DMS79 (cell line): ENCODE measurements around the gene MEIS1.
A peak's percentile ranks its signal among the peaks of the same experiment; 100 is the strongest.
"Not testable (repeated sequence)": the region's sequence is repeated elsewhere in the genome, so short reads cannot be mapped to it uniquely, and the experiment has no call there.

Source experiments
- DNase-seq: peaks from one replicate; lab custom pipeline; 2025; lab: John Stamatoyannopoulos, UW

MEIS1 gene

DNA sequence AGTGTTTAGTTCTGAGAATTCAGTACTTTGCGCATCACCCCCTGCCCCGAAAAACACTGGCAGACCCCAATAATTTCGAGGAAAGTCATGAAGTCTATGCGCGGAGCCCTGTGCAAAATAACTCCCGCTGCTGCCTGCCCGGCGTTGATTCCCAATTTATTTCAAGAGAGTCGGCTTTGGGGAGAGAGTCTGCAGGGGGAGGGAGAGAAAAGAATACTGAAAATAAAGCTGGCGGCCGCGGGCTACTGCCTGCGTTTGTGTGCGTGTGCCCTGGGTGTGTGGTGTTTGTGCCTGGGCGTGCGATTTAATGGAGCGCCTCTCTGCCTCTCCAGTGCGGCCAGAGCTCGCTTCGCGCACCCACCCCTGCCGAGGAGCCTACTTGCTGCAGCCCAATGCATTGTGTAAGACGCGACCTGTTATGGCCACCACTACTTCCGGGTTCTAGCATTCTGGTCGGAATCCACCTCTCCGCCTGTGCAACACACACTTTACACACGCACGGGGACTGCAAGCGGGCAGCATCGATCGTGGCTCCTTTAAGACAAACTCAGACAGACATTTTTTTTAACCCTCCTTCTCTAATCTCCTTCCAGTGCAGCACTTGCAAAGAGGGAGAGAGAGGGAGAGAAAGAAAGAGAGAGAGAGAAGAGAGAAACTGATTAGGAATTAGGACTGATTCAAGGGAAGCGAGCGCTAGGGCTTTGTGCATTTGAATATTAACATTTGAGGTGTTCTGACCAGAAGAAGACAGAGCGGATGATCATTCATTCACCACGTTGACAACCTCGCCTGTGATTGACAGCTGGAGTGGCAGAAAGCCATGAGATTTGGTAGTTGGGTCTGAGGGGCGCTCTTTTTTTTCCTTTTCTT is at the start of gene MEIS1:
MEIS1 (plus strand) TSS at position 447 of the 870 bp plus-strand sequence. CDS start 732 bp downstream, outside the sequence.
- peak; percentile 87 for DNase-seq

DNA sequence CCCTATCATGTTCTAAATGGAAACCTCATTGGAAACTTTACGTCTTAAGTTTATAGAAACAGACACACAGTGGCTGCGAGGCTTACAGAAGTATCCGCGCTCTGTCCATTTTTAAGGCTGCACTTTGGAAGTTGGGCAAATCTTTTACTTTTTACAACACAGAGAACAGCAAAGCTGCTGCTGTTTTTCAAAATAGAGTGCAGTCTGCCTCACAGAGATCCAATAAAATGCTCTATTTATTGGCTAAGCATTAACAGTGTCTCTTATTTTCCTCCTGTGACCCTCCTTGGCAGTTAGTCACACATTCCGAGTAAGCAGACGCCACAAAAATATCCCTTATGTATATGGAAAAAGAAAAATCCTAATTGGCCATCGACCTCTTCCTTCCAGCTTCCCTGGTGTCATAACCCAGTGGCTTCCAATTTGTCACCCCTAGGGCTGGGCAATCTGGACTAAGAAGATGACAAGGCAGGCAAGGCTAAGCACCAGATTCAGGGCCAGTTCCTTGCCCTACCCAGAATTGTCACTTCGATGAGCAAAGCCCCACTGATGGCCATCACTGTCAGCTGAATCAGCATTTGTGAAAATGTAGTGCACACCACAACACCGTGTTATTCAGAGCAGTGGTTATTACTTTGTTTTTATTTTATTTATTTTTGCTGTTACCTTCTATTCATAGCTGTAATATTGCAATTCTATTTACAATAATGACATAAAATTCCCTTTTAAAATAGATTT is 47.7 kb upstream of the MEIS1 start:
- DNase-seq, result no peak

DNA sequence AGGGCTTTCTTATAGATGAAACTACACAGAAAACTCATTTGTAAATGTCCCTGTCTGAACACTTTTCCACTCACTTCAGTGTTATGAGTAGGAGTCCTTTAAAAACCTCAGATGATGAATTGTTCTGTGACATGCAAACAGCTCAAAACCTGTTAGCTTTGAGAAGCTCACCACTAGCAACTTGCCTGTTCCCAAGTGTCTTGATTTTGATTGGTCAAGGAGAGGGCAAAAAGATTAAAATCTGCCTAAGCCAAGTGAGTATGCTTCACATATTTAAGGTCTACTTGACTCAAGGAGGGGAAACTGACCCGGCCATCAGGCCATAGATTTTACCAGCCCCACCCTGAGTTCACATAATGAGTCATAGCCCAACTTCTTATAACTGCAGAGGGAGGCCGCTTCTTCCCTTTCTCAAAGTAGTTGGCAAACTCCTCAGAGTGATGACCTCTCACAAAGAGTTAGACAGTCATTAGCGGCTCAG is 45.2 kb upstream of the MEIS1 start:
- peak; percentile 13 for DNase-seq

DNA sequence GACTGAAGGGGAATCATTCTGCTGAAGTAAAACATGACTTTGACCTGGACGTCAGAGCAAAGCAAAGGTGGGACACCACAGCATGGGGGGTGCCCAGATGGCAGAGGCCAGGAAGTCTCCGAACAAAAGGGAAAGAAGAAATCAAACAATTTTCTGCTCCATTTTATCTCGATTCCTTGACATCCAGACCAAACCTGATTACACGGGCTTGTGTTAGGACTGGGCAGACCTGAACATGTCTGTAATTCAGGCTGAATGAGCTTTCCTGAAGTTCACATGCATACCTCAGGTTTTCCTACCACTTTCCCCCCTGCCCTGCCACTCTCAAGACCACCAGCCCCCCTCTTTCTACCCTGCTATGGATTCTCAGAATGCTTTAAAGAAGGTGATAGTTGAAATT is 44.8 kb upstream of the MEIS1 start:
- no peak for DNase-seq

DNA sequence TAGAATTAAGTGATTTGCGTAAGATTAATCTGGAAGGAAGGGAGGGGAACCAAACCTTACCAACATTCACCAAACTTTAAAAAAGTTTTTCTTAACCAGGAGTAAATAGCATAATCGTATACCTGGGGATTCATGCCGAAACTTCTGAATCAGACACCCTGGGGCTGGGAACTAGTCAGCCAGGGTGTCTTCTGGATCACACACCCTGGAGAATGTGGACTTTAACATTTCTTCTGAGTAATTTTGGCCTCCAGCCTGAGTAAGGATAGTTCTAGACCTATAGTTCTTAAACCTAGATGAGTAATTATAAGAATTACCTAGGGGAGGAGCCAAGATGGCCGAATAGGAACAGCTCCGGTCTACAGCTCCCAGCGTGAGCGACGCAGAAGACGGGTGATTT is 44.1 kb upstream of the MEIS1 start:
- DNase-seq, result no peak

DNA sequence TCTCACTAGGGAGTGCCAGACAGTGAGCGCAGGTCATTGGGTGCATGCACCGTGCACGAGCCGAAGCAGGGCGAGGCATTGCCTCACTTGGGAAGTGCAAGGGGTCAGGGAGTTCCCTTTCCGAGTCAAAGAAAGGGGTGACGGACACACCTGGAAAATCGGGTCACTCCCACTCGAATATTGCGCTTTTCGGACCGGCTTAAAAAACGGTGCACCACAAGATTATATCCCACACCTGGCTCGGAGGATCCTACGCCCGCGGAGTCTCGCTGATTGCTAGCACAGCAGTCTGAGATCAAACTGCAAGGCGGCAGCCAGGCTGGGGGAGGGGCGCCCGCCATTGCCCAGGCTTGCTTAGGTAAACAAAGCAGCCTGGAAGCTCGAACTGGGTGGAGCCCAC is 43.7 kb upstream of the MEIS1 start:
- not testable (repeated sequence) for DNase-seq

DNA sequence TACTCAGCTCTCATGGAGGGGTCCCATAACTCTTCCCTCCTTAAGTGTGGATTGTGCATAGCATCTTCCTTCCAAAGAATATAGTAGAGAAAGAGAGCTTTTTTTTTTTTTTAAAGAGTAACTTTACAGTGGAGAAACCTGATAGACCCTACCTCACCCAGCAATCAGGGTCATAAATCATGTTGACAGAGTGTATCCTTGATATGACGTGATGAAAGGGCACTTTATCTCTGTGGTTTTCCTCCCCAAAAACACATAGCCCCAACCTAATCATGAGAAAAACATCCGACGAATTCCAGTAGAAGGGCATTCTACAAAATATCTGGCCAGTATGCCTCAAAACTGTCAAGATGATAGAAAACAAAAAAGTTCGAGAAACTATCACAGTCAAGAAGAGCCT is 29.5 kb upstream of the MEIS1 start:
- no peak for DNase-seq

DNA sequence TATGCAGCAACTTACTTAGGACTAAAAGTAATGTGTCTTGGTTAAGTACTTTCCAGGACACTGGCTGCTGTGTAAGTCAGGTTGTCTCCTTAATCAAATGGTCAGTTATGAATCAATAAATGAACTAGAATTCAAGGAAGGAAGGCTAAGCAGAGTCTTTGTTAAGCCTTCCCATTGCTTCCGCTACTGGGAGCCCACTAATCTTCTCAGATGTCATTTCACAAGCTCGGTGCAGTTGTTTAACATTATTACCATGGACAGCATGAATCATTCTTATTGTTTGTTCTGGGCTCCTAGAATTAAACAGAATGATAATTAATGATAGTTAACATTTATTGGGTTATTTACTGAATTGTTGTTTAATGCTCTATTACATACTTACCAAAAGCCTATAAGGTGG is 26.0 kb upstream of the MEIS1 start:
- DNase-seq, result no peak

DNA sequence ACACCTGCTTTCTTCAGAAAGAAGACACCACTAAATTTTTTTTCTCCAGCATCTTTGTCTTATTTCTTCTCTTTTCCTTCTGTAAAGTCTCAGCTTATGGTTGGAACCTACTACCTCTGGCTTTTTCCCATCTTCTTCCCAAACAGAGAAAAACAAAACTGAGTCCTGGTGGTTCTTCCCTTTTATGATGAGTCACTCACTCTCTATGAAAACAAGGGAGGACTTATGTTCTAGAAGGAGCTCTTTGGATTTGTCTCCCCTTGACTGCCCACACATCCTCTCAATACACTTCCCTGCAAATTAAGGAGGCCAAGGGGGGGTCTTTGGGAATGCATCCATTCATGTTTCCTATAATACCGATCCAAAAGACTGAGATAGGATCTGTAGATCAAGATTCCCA is 22.1 kb upstream of the MEIS1 start:
- DNase-seq, result no peak

DNA sequence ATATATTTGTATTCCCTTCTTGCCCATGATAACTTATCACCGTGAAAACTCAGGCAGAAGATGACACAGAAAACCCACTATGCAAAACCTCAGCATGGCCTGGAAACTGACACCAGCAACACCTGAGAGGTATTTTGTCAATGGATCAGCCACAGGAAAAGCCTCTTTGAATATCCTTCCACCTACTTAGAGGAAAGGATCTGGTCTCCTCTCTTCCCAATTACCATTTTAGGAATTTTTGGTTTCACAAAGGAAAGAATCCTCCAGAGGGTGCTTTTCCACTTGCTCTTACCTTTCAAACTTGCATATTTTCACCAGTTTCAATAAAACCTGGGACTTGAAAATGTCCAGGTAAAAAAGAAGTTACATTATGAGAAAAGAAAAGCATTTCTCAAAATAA is 20.0 kb upstream of the MEIS1 start:
- DNase-seq, result no peak

DNA sequence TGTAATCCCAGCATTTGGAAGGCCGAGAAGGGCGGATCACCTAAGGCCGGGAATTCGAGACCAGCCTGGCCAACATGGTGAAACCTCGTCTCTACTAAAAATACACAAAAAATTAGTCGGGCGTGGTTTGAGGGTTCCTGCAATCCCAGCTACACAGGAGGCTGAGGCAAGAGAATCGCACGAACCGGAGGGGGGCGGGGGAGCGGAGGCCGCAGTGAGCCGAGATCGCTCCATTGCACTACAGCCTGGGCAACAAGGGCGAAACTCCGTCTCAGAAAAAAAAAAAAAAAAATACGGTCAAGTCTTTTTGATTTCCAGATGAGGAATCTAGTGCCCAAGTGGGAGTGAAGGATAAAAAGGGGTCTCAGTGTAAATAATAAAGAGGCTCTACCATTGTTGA is 16.5 kb upstream of the MEIS1 start:
- no peak for DNase-seq

DNA sequence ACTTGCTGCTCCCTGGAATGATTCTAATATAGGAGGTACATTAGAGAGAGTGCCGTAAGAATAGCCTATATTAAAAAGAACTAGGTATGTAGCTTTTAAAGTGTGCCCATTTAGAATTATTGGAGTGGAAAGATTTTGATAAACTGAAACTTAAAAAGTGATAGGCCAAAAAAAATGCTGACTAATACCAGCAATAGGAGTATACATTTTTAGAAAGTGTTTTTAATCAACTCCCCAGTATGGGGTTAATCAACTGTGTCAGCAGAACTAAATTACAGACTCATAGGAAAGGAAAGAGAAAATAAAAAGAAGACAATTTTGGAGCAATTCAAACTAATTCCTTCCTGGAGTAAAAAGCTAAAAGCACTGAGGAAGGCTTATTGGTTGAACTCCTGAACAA is 13.3 kb upstream of the MEIS1 start:
- DNase-seq, result no peak

DNA sequence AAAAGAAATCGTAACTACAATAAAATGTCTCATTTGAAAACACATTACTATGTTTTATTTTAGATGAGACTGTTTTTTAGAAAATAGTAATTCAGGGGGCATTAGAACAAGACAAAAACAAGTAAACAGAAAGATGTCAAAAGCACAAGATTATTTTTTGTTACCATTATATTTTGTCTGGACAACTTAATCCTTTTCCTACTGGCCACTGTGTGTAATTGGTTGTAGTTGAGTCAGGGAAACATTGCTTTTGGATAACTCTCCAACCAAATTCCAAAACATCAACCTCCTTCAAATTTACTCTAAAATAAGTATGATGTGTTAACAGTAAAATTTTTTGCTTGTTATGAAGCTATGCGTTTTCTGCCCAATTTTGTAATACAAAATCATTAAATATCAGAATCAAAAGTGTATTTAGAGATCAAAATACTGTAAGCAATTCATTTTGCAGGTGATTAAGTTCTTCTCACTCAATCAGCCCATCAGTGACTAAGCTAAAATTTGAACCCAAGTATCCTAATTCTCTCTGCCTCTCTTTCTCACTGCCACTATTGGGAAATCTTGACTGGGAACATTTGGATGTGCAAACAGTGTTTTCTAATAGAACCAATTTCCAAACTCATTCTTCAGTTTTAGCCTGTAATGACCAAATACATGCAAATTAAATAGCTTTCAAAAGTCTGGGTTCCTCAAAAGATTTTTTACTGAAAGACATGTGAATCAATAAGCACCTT is 11.4 kb upstream of the MEIS1 start:
- DNase-seq, result no peak

DNA sequence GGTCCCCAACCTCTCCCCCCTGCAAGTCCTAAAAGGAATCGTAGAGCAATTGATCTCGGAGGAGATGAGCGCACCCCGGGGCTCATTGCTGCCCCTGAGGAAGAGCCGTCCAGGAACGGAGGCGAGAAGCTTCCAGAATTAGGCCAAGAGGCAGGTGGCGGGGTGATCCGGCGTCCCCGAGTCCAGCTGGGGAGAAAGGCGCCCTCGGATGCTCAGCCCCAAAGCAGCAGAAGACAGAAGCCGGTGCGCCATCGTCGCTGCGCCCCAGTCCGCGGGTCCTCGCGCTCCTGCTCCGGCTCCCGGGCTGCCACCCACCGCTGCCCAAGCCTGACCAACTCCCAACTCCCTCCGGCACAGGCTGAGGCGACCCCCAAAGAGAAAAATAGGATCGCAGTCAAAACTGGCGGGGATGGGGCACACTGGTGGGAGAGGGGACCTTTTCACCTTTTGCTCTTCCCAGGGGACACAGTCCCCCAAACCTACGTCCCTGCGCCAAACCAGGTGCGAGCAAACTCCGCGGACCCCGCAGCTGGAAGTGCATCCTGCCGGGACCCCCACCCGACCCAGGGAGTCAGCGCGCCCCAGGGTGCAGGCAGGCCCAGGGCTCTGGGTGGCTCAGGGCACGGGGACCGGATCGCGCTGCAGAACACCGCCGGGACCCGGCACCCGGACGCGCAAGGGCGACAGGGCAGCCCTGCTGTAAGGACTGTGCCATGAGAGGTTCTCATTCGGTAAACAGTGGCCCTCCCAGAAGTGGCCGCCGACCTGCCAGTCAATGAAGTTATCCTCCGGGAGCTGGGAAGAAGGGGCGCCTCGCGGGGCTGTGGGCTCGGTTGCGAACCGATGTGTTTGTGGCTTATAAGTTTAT is 8.4 kb upstream of the MEIS1 start:
- DNase-seq, result no peak

DNA sequence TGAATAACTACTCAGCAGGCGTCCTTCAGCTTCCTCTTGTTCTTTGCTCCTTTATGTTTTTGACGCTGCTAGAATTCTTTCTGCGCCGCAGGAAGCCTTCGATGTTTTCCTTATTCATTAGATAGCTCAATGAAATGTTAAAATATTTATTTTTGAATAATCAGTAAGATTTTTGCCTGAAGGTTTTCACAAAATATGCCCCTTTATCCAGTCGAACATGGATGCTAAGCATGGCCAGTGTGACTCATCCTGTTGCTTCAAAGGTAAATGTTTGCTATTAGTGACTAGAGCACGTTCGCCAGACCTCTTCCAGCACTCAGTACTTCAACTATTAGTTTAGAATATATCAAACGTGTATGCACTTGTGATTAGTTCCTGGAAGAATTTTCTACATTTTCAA is 7.6 kb upstream of the MEIS1 start:
- no peak for DNase-seq

DNA sequence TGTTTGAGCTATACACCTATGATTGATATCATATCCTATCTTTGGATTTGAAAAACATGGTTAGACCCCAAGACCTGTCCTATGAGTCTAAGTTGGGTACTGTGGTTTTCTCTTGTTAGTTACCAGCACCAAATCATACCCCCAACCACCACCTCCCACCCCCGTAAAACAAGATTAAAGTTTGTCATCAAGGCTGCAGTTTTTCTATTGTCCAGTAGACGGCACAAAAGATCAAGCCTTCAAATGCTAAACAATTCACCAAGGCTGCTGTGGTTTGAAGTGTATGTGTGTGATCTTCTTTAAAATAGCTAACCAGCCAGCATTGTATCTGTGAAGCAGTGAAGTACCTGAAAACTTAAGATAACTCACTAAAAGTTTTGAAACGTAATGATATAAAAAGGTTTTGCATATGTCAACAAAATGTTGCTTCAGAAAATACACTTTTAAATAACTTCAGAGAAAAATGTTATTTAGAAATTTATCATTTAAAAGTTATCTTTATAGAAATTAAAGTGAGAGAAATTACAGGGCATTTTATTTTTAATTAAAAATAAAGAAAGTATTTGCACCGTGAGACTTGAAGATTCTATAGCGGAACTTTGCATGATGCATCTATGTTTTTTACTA is 5.8 kb upstream of the MEIS1 start:
- peak; percentile 38 for DNase-seq

DNA sequence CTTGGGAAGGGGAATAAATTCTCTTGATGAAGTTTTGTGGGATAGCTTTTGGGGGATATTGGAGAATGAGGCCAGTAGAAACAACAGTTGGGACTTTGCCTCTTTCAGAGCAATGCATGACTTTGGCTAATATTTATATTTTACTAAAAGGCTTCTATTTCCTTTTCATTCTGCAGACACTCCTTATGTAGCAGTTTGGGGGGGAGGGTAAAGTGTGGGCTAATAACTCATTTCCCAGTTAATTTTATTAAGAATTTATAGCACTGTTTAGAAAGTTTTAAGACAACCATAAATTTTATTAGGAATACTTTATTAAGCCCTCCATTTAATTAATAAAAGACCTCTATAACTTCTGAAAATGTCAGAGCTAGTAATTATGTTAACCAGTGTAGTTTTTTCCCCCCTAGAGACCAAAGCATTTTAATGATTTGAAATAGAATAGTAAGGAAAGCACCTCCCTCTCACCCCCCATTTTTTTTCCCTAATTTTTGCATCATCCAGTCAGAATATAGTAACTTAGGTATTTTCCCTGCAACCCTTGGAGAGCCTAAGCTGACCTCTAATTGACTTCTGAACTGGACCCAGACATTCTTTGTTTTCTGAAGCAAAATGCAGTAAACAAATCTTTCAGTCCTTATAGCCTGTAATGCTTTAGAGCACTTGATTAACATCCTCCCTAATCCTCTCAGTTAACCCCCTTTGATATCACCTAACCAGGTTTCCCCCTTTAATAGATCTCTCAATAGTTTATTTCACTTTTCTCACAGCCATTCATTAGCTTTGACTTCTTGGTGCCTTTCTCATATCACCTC is 5.0 kb upstream of the MEIS1 start:
- DNase-seq, result no peak

DNA sequence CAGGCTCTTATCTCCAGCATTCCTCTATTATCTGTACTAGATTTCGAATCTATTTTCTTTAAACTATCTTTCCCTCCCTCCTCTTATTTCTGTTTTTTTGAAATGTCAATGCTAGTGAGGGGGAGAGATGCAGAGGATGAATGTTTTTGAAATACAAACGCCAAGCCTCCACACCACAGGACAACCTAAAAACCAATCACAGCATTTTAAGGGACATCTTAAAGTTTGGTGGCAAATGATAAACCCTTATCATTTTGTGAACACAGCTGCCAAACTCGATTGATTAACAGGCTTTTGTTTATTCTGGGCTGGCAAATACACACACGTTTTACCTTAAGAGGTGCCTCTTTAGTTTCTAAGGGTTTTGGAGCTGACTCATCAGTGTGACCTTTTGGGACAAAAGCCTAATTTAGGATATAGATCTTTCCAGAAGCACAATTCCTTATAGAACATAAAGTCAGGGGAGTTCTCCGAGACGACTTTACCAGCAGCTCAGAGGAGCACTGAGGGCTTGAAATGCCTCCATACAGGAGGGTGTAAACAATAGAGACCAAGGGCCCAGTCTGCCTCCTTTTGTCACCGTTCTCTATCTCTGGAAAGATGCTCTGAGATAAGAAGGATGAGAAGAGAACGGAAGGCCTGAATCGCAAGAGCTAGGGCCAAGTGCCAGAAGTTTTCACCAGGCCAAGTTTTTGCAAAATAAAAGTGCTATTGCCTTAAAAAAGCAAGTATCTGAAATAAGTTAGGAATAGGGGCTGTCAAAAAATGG is 4.2 kb upstream of the MEIS1 start:
- DNase-seq, result no peak

DNA sequence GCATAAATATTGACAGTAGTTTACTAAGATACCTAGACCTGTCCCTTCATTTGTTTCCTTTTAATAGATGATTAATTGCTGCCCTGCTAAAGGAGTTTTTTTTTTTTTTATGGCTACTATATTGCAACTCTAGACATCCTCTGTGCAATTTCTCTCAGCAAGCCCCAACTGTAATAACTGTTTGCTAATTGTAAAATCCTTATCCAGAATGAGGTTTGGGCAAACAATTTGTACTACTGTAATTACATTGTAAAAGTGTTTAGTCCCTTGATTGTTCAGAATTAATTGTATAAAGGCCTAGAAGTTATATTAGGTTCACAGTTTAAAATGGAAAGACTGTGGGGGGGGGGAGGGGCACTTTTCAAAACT is 3.7 kb upstream of the MEIS1 start:
- DNase-seq, result no peak
